Neural progenitor cell (in vitro differentiated cells): Measurements from ENCODE around the gene RAB5IF. TPM values are rescaled to one million over a fixed set of nuclear protein-coding genes. Genes with fewer than 3 reads are reported as not detected.

Source experiments
- DNase-seq: peaks from one replicate; pipeline ENCODE4 v3.0.0-alpha.2; 2016; ENCODE audit warnings: low spot score
- H2AFZ ChIP-seq: fragments of 200-600 bp; sonication (generic); replicated peaks from 2 replicates; pipeline ENCODE4 v1.6.1; 2016; ENCODE audit warnings: antibody characterized with exemption
- H3F3A ChIP-seq: fragments of 200-600 bp; sonication (generic); 2 replicates; pipeline ENCODE4 v1.6.1; 2016; ENCODE audit warnings: antibody characterized with exemption, low read depth
- H3K27ac ChIP-seq: fragments of 200-600 bp; sonication (generic); 2 replicates; pipeline ENCODE4 v1.5.1; 2016; ENCODE audit warnings: mild to moderate bottlenecking
- H3K27me3 ChIP-seq: fragments of 200-600 bp; sonication (generic); 2 replicates; pipeline ENCODE4 v1.6.1; 2016; ENCODE audit warnings: mild to moderate bottlenecking, moderate library complexity
- H3K36me3 ChIP-seq: fragments of 200-600 bp; sonication (generic); 2 replicates; pipeline ENCODE4 v1.5.1; 2016
- H3K4me1 ChIP-seq: fragments of 200-600 bp; sonication (generic); 2 replicates; pipeline ENCODE4 v1.6.1; 2016; ENCODE audit warnings: mixed run types
- H3K4me2 ChIP-seq: fragments of 200-600 bp; sonication (generic); 2 replicates; pipeline ENCODE4 v1.6.1; 2016
- H3K4me3 ChIP-seq: fragments of 200-600 bp; sonication (generic); 2 replicates; pipeline ENCODE4 v1.5.1; 2016
- H3K79me2 ChIP-seq: fragments of 200-600 bp; sonication (generic); 2 replicates; pipeline ENCODE4 v1.6.1; 2016; ENCODE audit warnings: low read depth
- H3K9ac ChIP-seq: fragments of 200-600 bp; sonication (generic); 2 replicates; pipeline ENCODE4 v1.6.1; 2016
- H3K9me3 ChIP-seq: fragments of 200-600 bp; sonication (generic); 2 replicates; pipeline ENCODE4 v1.5.1; 2016; ENCODE audit warnings: low read depth
- H4K20me1 ChIP-seq: fragments of 200-600 bp; sonication (generic); 2 replicates; pipeline ENCODE4 v1.6.1; 2016; ENCODE audit warnings: low read depth
- H3K27ac Mint-ChIP-seq: 3 replicates; pipeline ENCODE4 v1.8.0; 2021; ENCODE audit warnings: mixed read lengths
- H3K27me3 Mint-ChIP-seq: 2 replicates; pipeline ENCODE4 v1.8.0; 2022; ENCODE audit warnings: low read depth, mild to moderate bottlenecking, inconsistent platforms, moderate library complexity, mixed read lengths; ENCODE audit not compliant: insufficient read depth
- H3K36me3 Mint-ChIP-seq: 3 replicates; pipeline ENCODE4 v1.8.0; 2021; ENCODE audit warnings: mixed read lengths
- H3K4me1 Mint-ChIP-seq: 3 replicates; pipeline ENCODE4 v1.8.0; 2021; ENCODE audit warnings: mixed read lengths
- H3K4me3 Mint-ChIP-seq: 3 replicates; pipeline ENCODE4 v1.8.0; 2021; ENCODE audit warnings: mild to moderate bottlenecking, moderate library complexity, mixed read lengths
- H3K9me3 Mint-ChIP-seq: 3 replicates; pipeline ENCODE4 v1.8.0; 2020; ENCODE audit warnings: mixed read lengths
- CTCF ChIP-seq: fragments of 200-600 bp; sonication (generic); IDR thresholded peaks from 2 replicates; pipeline ENCODE4 v1.5.1; 2017; ENCODE audit warnings: antibody characterized with exemption, mild to moderate bottlenecking
- EZH2 ChIP-seq: fragments of 200-600 bp; sonication (generic); IDR thresholded peaks from 2 replicates; pipeline ENCODE4 v1.6.1; 2017; ENCODE audit warnings: antibody characterized with exemption, mild to moderate bottlenecking, moderate library complexity
- EZH2phosphoT487 ChIP-seq: fragments of 200-600 bp; sonication (generic); IDR thresholded peaks from 2 replicates; pipeline ENCODE4 v1.6.1; 2017; ENCODE audit warnings: antibody characterized with exemption
- small RNA-seq: library from RNA; depleted of rRNA; stranded (forward); fragments of <200 nt; gene quantifications from one replicate; pipeline ENCODE3, GENCODE V24; 2015
- total RNA-seq: library from RNA; depleted of rRNA; stranded (reverse); fragments of >200 nt; gene quantifications from 2 replicates; pipeline ENCODE4 v1.2.3, GENCODE V29; 2015; ENCODE audit warnings: low replicate concordance

The RAB5IF gene
- total RNA-seq, 1 donor from 2014 or later = 69.5 TPM

DNA sequence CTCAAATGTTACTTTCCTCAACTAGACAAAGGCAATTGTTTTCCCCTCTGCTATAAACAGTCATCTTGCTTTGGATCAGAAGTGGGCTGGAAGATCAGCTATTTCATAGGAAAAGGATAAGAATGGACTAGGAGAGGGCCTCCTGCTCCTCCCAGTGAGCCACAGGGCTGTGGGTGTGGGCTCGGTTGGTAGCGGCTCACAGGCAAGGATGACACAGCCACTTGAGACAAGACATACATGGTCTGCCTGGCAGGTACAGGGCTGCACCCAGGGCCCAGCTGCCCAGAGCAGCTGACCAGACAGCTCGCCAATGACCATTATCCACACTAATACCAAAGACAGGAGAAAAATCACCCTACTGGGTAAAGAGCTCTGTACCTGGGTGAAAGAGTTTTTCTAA is 49.4 kb downstream of the RAB5IF start:
- no peak for DNase-seq
- no peak overlapping the region for H3K4me2 ChIP-seq

GRCh38 chr20:36656733-36657132 is 51.2 kb downstream of the RAB5IF start:
- H3K27me3 ChIP-seq = no peaks in the 10 kb centered on the region
- H3K4me2 ChIP-seq = no peak overlapping the region
- no peak overlapping the region for H3K4me3 ChIP-seq
- no peaks in the 10 kb centered on the region for H3K4me1 Mint-ChIP-seq
- no peaks in the 10 kb centered on the region for H4K20me1 ChIP-seq
- no peak overlapping the region for H3K27ac ChIP-seq
- no peaks in the 10 kb centered on the region for H3K27me3 Mint-ChIP-seq
- no peaks in the 10 kb centered on the region for H3K79me2 ChIP-seq
- H3K4me3 Mint-ChIP-seq = no peak overlapping the region
- TF ChIP-seq EZH2phosphoT487 (no peak), CTCF (no peak), EZH2 (no peak)
- peaks cover 4% of the 10 kb centered on the region for H3K4me1 ChIP-seq
- H3K36me3 Mint-ChIP-seq = peaks cover 11% of the 10 kb centered on the region
- no peaks in the 10 kb centered on the region for H3F3A ChIP-seq
- H3K36me3 ChIP-seq = no peaks in the 10 kb centered on the region
- no peak overlapping the region for H2AFZ ChIP-seq
- no peaks in the 10 kb centered on the region for H3K9me3 Mint-ChIP-seq
- H3K9me3 ChIP-seq = no peaks in the 10 kb centered on the region
- DNase-seq = no peak
- no peak overlapping the region for H3K9ac ChIP-seq
- H3K27ac Mint-ChIP-seq = peak overlapping the region; percentile 2

More for the DNA sequence above, 49.4 kb downstream of the RAB5IF start:
- no peaks in the 10 kb centered on the region for H4K20me1 ChIP-seq
- H2AFZ ChIP-seq = no peak overlapping the region
- H3K27me3 Mint-ChIP-seq = no peaks in the 10 kb centered on the region
- H3K4me1 Mint-ChIP-seq = no peaks in the 10 kb centered on the region
- H3K9me3 Mint-ChIP-seq = no peaks in the 10 kb centered on the region
- H3K27me3 ChIP-seq = no peaks in the 10 kb centered on the region
- H3K4me3 ChIP-seq = no peak overlapping the region
- no peak overlapping the region for H3K4me3 Mint-ChIP-seq
- H3K27ac ChIP-seq = no peak overlapping the region
- H3F3A ChIP-seq = no peaks in the 10 kb centered on the region
- H3K9me3 ChIP-seq = no peaks in the 10 kb centered on the region
- peaks cover 10% of the 10 kb centered on the region for H3K36me3 Mint-ChIP-seq
- no peaks in the 10 kb centered on the region for H3K79me2 ChIP-seq
- no peak overlapping the region for H3K27ac Mint-ChIP-seq
- TF ChIP-seq EZH2 (no peak), EZH2phosphoT487 (no peak), CTCF (no peak)
- no peak overlapping the region for H3K9ac ChIP-seq
- no peaks in the 10 kb centered on the region for H3K36me3 ChIP-seq
- peaks cover 4% of the 10 kb centered on the region for H3K4me1 ChIP-seq

DNA sequence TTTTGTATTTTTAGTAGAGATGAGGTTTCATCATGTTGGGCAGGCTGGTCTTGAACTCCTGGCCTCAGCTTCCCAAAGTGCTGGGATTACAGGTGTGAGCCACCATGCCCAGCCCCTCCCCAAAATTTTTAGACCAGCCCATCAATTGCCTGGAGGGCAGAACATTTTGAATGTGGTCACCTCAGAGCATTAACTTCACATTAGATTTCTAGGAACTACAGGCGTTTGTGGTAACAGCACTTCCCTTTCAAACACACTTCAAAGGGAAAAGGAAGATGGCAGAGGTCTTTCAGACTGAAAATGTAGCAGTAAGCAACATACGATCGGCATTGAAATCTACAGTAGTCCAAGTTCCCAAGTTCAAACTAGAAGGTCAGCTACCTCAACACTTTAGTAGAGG is 52.7 kb downstream of the RAB5IF start:
- no peak overlapping the region for H3K27ac ChIP-seq
- H2AFZ ChIP-seq = no peak overlapping the region
- Mint-ChIP-seq H3K36me3 (peaks cover 8% of the 10 kb centered on the region), H3K27me3 (no peaks in the 10 kb centered on the region), H3K9me3 (no peaks in the 10 kb centered on the region), H3K27ac (no peak overlapping the region), H3K4me1 (no peaks in the 10 kb centered on the region), H3K4me3 (no peak overlapping the region)
- no peak overlapping the region for H3K4me2 ChIP-seq
- H3K9me3 ChIP-seq = no peaks in the 10 kb centered on the region
- no peak for DNase-seq
- TF ChIP-seq EZH2 (no peak), EZH2phosphoT487 (no peak), CTCF (no peak)
- H3K27me3 ChIP-seq = no peaks in the 10 kb centered on the region
- no peaks in the 10 kb centered on the region for H3K36me3 ChIP-seq
- no peak overlapping the region for H3K9ac ChIP-seq
- no peaks in the 10 kb centered on the region for H3F3A ChIP-seq
- H3K4me3 ChIP-seq = no peak overlapping the region
- no peaks in the 10 kb centered on the region for H4K20me1 ChIP-seq
- H3K4me1 ChIP-seq = peaks cover 4% of the 10 kb centered on the region
- no peaks in the 10 kb centered on the region for H3K79me2 ChIP-seq

Small RNA genes within 50 kb of the gene (small RNA-seq; reads per million reads assigned to genes)
- gene RF00017 = not detected

Other genes with a start within 250 kb of the RAB5IF start
- gene MYL9, start 64.3 kb upstream of the RAB5IF start, total RNA-seq = 12.4 and 22.9 TPM in 2 replicates
- 67.1 and 76.5 TPM in 2 replicates for gene TGIF2, start 32.2 kb upstream of the RAB5IF start, total RNA-seq
- 0.21 and 0.50 TPM in 2 replicates for gene SLA2, start 40.4 kb downstream of the RAB5IF start, total RNA-seq
- 23.8 and 25.3 TPM in 2 replicates for gene NDRG3, start 140.3 kb downstream of the RAB5IF start, total RNA-seq
- gene DSN1, start 168.0 kb downstream of the RAB5IF start, total RNA-seq = 34.4 and 48.2 TPM in 2 replicates